Measurements from ENCODE around the gene C12orf57.

- no peak for TF ChIP-seq RELA (CRISPR knock-in tag; IDR thresholded peaks at IDR 0.05; ENCODE audit: borderline replicate concordance)
- no peak for TF ChIP-seq CBFB (CRISPR knock-in tag; IDR thresholded peaks at IDR 0.05; ENCODE audit: low read depth)
- TF ChIP-seq NR3C1 (CRISPR knock-in tag; conservative IDR thresholded peaks at IDR 0.05; ENCODE audit: low read depth), result no peak
- no peak for TF ChIP-seq CTCF (IDR thresholded peaks at IDR 0.05)
- TF ChIP-seq ELF4 (CRISPR knock-in tag; IDR thresholded peaks at IDR 0.05; ENCODE audit: low read depth), result no peak
- TF ChIP-seq, protein P1, sequence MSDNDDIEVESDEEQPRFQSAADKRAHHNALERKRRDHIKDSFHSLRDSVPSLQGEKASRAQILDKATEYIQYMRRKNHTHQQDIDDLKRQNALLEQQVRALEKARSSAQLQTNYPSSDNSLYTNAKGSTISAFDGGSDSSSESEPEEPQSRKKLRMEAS (CRISPR knock-in tag; IDR thresholded peaks at IDR 0.05), result no peak
- no peak for TF ChIP-seq ZNF138 (CRISPR knock-in tag; conservative IDR thresholded peaks at IDR 0.05)
These were observed 11.1 kb upstream of the C12orf57 start for GRCh38 chr12:6932766-6933165.
